IPS-15b (cell line): Measurements from ENCODE around the gene SPHK1.
"Not testable (repeated sequence)": the region's sequence is repeated elsewhere in the genome, so short reads cannot be mapped to it uniquely, and the experiment has no call there.

Experiments used
- H3K27me3 ChIP-seq: one replicate; pipeline ENCODE4 v1.6.1; 2013; ENCODE audit warnings: low read length; ENCODE audit not compliant: control insufficient read depth, insufficient read depth
- H3K36me3 ChIP-seq: one replicate; pipeline ENCODE4 v1.6.1; 2013; ENCODE audit warnings: low read length; ENCODE audit not compliant: control insufficient read depth, insufficient read depth
- H3K4me1 ChIP-seq: one replicate; pipeline ENCODE4 v1.6.1; 2013; ENCODE audit warnings: mild to moderate bottlenecking, low read length; ENCODE audit not compliant: control insufficient read depth, insufficient read depth
- H3K4me3 ChIP-seq: one replicate; pipeline ENCODE4 v1.5.1; 2013; ENCODE audit warnings: low read depth, low read length
- H3K9ac ChIP-seq: one replicate; pipeline ENCODE4 v1.6.1; 2013; ENCODE audit warnings: low read depth, mild to moderate bottlenecking, low read length
- H3K9me3 ChIP-seq: one replicate; pipeline ENCODE4 v1.6.1; 2013; ENCODE audit warnings: mild to moderate bottlenecking, low read length; ENCODE audit not compliant: control insufficient read depth, insufficient read depth

The SPHK1 gene

GRCh38 chr17:76384222-76384986, at the start of gene SPHK1:
SPHK1 (plus strand) TSS chr17:76384609; CDS start chr17:76385645, 1,036 bp downstream.
- Histone ChIP-seq H3K9ac (no peak within 1 kb of the TSS), H3K4me3 (peak within 1 kb of the TSS; percentile 71), H3K9me3 (no peaks in the 10 kb centered on the region), H3K4me1 (peaks cover 7% of the 10 kb centered on the region), H3K27me3 (peaks cover 27% of the 10 kb centered on the region), H3K36me3 (no peaks in the 10 kb centered on the region)

DNA sequence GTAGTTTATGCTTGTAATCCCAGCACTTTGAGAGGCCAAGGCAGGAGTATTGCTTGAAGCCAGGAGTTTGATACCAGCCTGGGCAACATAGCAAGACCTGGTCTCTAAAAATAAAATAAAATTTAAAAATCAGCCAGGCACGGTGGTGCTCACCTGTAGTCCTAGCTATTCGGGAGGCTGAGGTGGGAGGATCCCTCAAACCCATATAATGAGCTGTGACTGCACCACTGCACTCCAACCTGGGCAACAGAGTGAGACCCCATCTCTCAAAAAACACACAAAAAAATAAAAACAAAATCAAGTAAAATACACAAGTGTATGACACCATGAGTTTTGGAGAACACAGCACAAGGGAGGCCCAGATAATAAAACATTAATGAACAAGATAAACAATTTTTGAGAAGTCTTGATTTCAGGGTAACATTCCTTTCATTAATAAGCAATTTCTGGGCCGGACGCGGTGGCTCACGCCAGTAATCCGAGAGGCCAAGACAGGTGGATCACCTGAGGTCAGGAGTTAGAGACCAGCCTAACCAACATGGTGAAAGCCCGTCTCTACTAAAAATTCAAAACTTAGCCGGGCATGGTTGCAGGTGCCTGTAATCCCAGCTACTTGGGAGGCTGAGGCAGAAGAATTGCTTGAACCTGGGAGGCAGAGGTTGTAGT, 48.6 kb upstream of the SPHK1 start:
- Histone ChIP-seq H3K4me3 (no peak overlapping the region), H3K9me3 (no peaks in the 10 kb centered on the region), H3K27me3 (no peaks in the 10 kb centered on the region), H3K36me3 (no peaks in the 10 kb centered on the region), H3K4me1 (no peaks in the 10 kb centered on the region), H3K9ac (no peak overlapping the region)

GRCh38 chr17:76336756-76337412, 47.5 kb upstream of the SPHK1 start:
- no peak overlapping the region for H3K4me3 ChIP-seq
- no peaks in the 10 kb centered on the region for H3K9me3 ChIP-seq
- no peaks in the 10 kb centered on the region for H3K27me3 ChIP-seq
- H3K4me1 ChIP-seq = no peaks in the 10 kb centered on the region
- H3K36me3 ChIP-seq = no peaks in the 10 kb centered on the region
- no peak overlapping the region for H3K9ac ChIP-seq

- Histone ChIP-seq H3K9me3 (no peaks in the 10 kb centered on the region), H3K27me3 (no peaks in the 10 kb centered on the region), H3K4me3 (no peak overlapping the region), H3K36me3 (no peaks in the 10 kb centered on the region), H3K4me1 (no peaks in the 10 kb centered on the region), H3K9ac (no peak overlapping the region)
Measured at GRCh38 chr17:76337413-76337777, 47.0 kb upstream of the SPHK1 start.

GRCh38 chr17:76341301-76341700, 43.1 kb upstream of the SPHK1 start:
- Histone ChIP-seq H3K4me3 (no peak overlapping the region), H3K27me3 (no peaks in the 10 kb centered on the region), H3K9ac (no peak overlapping the region), H3K4me1 (no peaks in the 10 kb centered on the region), H3K9me3 (no peaks in the 10 kb centered on the region), H3K36me3 (peaks cover 3% of the 10 kb centered on the region)

DNA sequence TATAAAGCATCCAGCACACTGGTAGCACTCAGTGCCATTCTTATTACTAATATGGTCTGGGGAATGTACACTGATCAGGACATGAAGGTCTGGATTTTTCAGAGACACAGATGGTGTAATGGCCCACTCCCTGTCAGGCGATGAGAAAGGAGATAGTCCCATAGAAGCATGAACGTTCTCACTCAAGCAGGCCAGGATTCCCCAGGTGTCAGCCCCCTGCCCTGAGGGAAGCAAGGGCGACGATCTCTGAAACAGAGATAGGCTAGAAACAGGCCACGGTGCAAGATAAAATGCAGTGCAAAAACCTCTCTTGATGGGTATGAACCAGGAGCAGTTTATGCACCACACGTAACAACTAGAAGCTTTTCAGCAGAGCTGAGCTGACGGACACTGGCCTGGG, 41.3 kb upstream of the SPHK1 start:
- Histone ChIP-seq H3K27me3 (no peaks in the 10 kb centered on the region), H3K9me3 (no peaks in the 10 kb centered on the region), H3K36me3 (peaks cover 8% of the 10 kb centered on the region), H3K4me3 (no peak overlapping the region), H3K4me1 (no peaks in the 10 kb centered on the region), H3K9ac (no peak overlapping the region)

DNA sequence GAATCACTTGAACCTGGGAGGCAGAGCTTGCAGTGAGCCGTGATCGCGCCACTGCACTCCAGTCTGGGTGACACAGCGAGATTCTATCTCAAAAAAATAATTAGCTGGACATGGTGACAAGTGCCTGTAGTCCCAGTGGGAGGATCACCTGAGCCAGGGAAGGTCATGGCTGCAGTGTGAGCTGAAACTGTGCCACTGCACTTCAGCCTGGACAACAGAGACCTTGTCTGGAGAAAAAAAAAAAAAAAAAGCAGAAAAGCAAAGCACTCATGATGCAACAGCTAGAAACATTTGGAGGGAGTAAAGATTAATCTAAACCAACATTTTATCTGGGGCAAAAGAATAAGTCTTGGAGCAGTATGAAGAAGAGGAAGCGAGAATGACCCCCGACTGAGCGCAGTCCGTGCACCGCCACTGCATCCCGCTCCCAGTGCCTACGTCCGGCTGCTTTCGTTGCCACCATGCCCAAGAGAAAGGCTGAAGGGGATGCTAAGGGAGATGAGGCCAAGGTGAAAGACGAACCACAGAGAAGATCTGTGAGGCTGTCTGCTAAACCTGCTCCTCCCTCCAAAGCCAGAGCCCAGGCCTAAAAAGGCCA, 38.9 kb upstream of the SPHK1 start:
- peaks cover 8% of the 10 kb centered on the region for H3K36me3 ChIP-seq
- H3K27me3 ChIP-seq = no peaks in the 10 kb centered on the region
- H3K9ac ChIP-seq = no peak overlapping the region
- H3K4me3 ChIP-seq = no peak overlapping the region
- H3K4me1 ChIP-seq = no peaks in the 10 kb centered on the region
- no peaks in the 10 kb centered on the region for H3K9me3 ChIP-seq

DNA sequence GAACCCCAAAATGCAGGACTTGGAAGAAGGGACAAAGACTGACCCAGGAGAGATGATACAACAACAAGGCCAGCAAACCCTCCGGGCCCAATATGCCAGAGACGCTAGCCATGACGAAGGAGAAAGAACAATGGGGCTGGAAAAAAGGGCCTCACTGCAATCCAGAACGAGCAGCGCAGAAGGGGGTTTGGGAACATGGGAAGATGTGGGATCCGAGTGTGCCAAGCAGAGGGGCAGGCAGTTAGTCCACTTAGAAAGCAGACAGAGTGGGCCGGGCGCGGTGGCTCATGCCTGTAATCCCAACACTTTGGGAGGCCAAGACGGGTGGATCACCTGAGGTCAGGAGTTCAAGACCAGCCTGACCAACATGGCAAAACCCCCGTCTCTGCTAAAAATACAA, 37.5 kb upstream of the SPHK1 start:
- not testable (repeated sequence) for H3K9ac ChIP-seq, H3K27me3 ChIP-seq, H3K36me3 ChIP-seq, H3K4me1 ChIP-seq, H3K4me3 ChIP-seq, H3K9me3 ChIP-seq

DNA sequence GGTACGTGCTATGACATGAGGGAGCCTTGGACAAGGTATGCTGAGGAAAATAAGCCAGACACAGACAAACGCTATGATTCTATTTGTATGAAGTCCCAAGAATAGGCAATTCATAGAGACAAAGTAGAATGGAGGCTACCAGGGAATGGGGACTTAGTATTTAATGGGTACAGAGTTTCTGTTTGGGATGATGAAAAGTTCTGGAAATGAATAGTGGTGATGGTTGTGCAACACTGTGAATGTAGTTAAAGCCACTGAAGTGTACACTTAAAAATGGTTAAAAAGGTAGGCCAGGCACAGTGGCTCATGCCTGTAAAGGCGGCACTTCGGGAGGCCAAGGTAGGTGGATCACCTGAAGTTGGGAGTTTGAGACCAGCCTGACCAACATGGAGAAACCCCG, 33.9 kb upstream of the SPHK1 start:
- H3K4me1 ChIP-seq = no peaks in the 10 kb centered on the region
- no peak overlapping the region for H3K4me3 ChIP-seq
- H3K27me3 ChIP-seq = no peaks in the 10 kb centered on the region
- H3K36me3 ChIP-seq = peaks cover 5% of the 10 kb centered on the region
- no peak overlapping the region for H3K9ac ChIP-seq
- no peaks in the 10 kb centered on the region for H3K9me3 ChIP-seq

GRCh38 chr17:76351526-76352071, 32.8 kb upstream of the SPHK1 start:
- H3K36me3 ChIP-seq = peaks cover 4% of the 10 kb centered on the region
- H3K4me3 ChIP-seq = no peak overlapping the region
- H3K27me3 ChIP-seq = no peaks in the 10 kb centered on the region
- no peak overlapping the region for H3K9ac ChIP-seq
- no peaks in the 10 kb centered on the region for H3K4me1 ChIP-seq
- no peaks in the 10 kb centered on the region for H3K9me3 ChIP-seq

DNA sequence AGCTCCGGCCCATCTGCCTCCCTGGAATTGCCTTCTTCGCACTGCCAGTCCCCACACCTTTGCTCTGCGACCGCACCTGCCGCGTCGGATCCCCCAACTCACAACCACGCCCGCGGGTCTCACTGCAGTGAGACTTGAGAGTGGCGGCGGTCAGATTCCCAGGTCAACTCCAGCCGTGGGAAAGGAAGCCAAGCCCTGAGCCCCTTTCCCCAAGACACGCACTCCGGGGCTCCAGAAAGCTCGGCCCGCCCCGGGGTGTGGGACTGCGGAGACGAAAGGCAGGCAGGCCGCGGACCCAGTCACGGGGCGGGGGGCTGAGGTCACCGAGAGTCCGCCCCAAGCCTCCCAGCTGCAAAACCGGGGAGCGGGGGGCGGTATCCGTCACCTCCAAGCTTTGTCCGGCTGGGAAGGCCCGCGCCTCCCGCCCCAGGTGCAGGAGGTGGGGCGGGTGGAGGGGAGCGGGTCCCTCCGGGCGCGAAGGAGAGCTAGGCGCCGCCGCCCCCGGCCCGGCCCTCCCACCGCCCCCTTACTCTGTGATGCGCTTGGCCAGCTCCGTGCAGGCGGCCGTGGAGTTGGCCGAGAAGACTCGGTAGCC, 31.3 kb upstream of the SPHK1 start:
- Histone ChIP-seq H3K36me3 (no peaks in the 10 kb centered on the region), H3K4me3 (peak overlapping the region; percentile 57), H3K27me3 (no peaks in the 10 kb centered on the region), H3K4me1 (no peaks in the 10 kb centered on the region), H3K9me3 (no peaks in the 10 kb centered on the region), H3K9ac (no peak overlapping the region)
